Measurements from ENCODE around the gene CTXND2. TPM values are rescaled to one million over a fixed set of nuclear protein-coding genes. Genes with fewer than 3 reads are reported as not detected.
"Not testable (repeated sequence)": the region's sequence is repeated elsewhere in the genome, so short reads cannot be mapped to it uniquely, and the experiment has no call there.

CTXND2 gene
- total RNA-seq, 1 donor from 2014 or later: not detected

- Mint-ChIP-seq H3K36me3 (peaks cover 43% of the 10 kb centered on the region), H3K9me3 (peaks cover 15% of the 10 kb centered on the region), H3K27me3 (ENCODE audit: insufficient read depth, low read depth) (peaks cover 10% of the 10 kb centered on the region), H3K4me1 (peaks cover 16% of the 10 kb centered on the region), H3K27ac (no peak overlapping the region), H3K4me3 (peak overlapping the region; percentile 99)
- Histone ChIP-seq H3K4me1 (no peaks in the 10 kb centered on the region), H3K9ac (no peak overlapping the region), H3K27ac (no peak overlapping the region), H3K79me2 (ENCODE audit: low read depth) (peaks cover 45% of the 10 kb centered on the region), H3K4me2 (peak overlapping the region; percentile 94), H4K20me1 (ENCODE audit: low read depth) (no peaks in the 10 kb centered on the region), H3K9me3 (ENCODE audit: low read depth) (no peaks in the 10 kb centered on the region), H2AFZ (replicated peaks) (no peak overlapping the region), H3K4me3 (no peak overlapping the region), H3K36me3 (peaks cover 33% of the 10 kb centered on the region), H3F3A (ENCODE audit: low read depth) (peaks cover 29% of the 10 kb centered on the region), H3K27me3 (no peaks in the 10 kb centered on the region)
- DNase-seq (ENCODE audit: low spot score): no peak
- TF ChIP-seq CTCF (IDR thresholded peaks at IDR 0.05): no peak
- no peak for TF ChIP-seq EZH2phosphoT487 (IDR thresholded peaks at IDR 0.05)
- no peak for TF ChIP-seq EZH2 (IDR thresholded peaks at IDR 0.05)
These were observed 40.7 kb downstream of the CTXND2 start for GRCh38 chr1:150927624-150928023.

- H3K4me1 Mint-ChIP-seq: peaks cover 14% of the 10 kb centered on the region
- Histone ChIP-seq H3K9ac (no peak overlapping the region), H3K4me1 (no peaks in the 10 kb centered on the region), H3K79me2 (ENCODE audit: low read depth) (peaks cover 46% of the 10 kb centered on the region), H2AFZ (replicated peaks) (no peak overlapping the region), H3K9me3 (ENCODE audit: low read depth) (no peaks in the 10 kb centered on the region), H3K4me2 (no peak overlapping the region), H3K27me3 (no peaks in the 10 kb centered on the region), H3K27ac (no peak overlapping the region), H3K36me3 (peaks cover 36% of the 10 kb centered on the region), H4K20me1 (ENCODE audit: low read depth) (no peaks in the 10 kb centered on the region), H3K4me3 (no peak overlapping the region), H3F3A (ENCODE audit: low read depth) (peaks cover 29% of the 10 kb centered on the region)
- H3K4me3 Mint-ChIP-seq: peak overlapping the region; percentile 65
- peaks cover 45% of the 10 kb centered on the region for H3K36me3 Mint-ChIP-seq
- H3K27me3 Mint-ChIP-seq (ENCODE audit: insufficient read depth, low read depth): peaks cover 9% of the 10 kb centered on the region
- no peak for TF ChIP-seq EZH2 (IDR thresholded peaks at IDR 0.05)
- TF ChIP-seq CTCF (IDR thresholded peaks at IDR 0.05): no peak
- TF ChIP-seq EZH2phosphoT487 (IDR thresholded peaks at IDR 0.05): no peak
- no peak for DNase-seq (ENCODE audit: low spot score)
- H3K27ac Mint-ChIP-seq: no peak overlapping the region
- H3K9me3 Mint-ChIP-seq: peaks cover 17% of the 10 kb centered on the region
These were observed 41.4 kb downstream of the CTXND2 start for GRCh38 chr1:150928286-150928685.

GRCh38 chr1:150928775-150929174 lies 41.8 kb downstream of the CTXND2 start:
- H3K36me3 Mint-ChIP-seq: peaks cover 45% of the 10 kb centered on the region
- not testable (repeated sequence) for H3K9me3 ChIP-seq (ENCODE audit: low read depth); H2AFZ ChIP-seq (replicated peaks); DNase-seq (ENCODE audit: low spot score); H3K4me3 Mint-ChIP-seq; H3K9ac ChIP-seq; H4K20me1 ChIP-seq (ENCODE audit: low read depth); H3K4me1 ChIP-seq; H3K27me3 ChIP-seq; H3K27ac ChIP-seq; H3K4me2 ChIP-seq; H3K4me3 ChIP-seq; H3K27me3 Mint-ChIP-seq (ENCODE audit: insufficient read depth, low read depth); H3K27ac Mint-ChIP-seq
- peaks cover 36% of the 10 kb centered on the region for H3K36me3 ChIP-seq
- H3F3A ChIP-seq (ENCODE audit: low read depth): peaks cover 29% of the 10 kb centered on the region
- peaks cover 46% of the 10 kb centered on the region for H3K79me2 ChIP-seq (ENCODE audit: low read depth)
- peaks cover 17% of the 10 kb centered on the region for H3K9me3 Mint-ChIP-seq
- peaks cover 14% of the 10 kb centered on the region for H3K4me1 Mint-ChIP-seq

- no peak for DNase-seq (ENCODE audit: low spot score)
- no peaks in the 10 kb centered on the region for H3K4me1 ChIP-seq
- H3K36me3 ChIP-seq: peaks cover 49% of the 10 kb centered on the region
- H2AFZ ChIP-seq (replicated peaks): no peak overlapping the region
- H3K9me3 Mint-ChIP-seq: peaks cover 17% of the 10 kb centered on the region
- H3K36me3 Mint-ChIP-seq: peaks cover 55% of the 10 kb centered on the region
- H3K27me3 ChIP-seq: no peaks in the 10 kb centered on the region
- H3K27ac ChIP-seq: no peak overlapping the region
- peaks cover 18% of the 10 kb centered on the region for H3F3A ChIP-seq (ENCODE audit: low read depth)
- no peak overlapping the region for H3K4me2 ChIP-seq
- peaks cover 8% of the 10 kb centered on the region for H3K4me1 Mint-ChIP-seq
- H3K27me3 Mint-ChIP-seq (ENCODE audit: insufficient read depth, low read depth): peaks cover 2% of the 10 kb centered on the region
- H3K9me3 ChIP-seq (ENCODE audit: low read depth): no peaks in the 10 kb centered on the region
- no peak overlapping the region for H3K27ac Mint-ChIP-seq
- peaks cover 9% of the 10 kb centered on the region for H4K20me1 ChIP-seq (ENCODE audit: low read depth)
- no peak overlapping the region for H3K9ac ChIP-seq
- no peak overlapping the region for H3K4me3 ChIP-seq
- H3K79me2 ChIP-seq (ENCODE audit: low read depth): peaks cover 57% of the 10 kb centered on the region
- TF ChIP-seq EZH2 (IDR thresholded peaks at IDR 0.05): no peak
- no peak for TF ChIP-seq EZH2phosphoT487 (IDR thresholded peaks at IDR 0.05)
- no peak for TF ChIP-seq CTCF (IDR thresholded peaks at IDR 0.05)
- no peak overlapping the region for H3K4me3 Mint-ChIP-seq
These were observed 44.8 kb downstream of the CTXND2 start for GRCh38 chr1:150931773-150932172.
